ENCODE data around the gene PVALEF. TPM values are rescaled to one million over a fixed set of nuclear protein-coding genes. Genes with fewer than 3 reads are reported as not detected.

PVALEF gene
- total RNA-seq, 1 donor from 2014 or later: not detected

- Histone ChIP-seq H3K27me3 (no peaks in the 10 kb centered on the region), H3K27ac (no peak overlapping the region), H3K9me3 (no peaks in the 10 kb centered on the region), H3K36me3 (no peaks in the 10 kb centered on the region), H3K4me3 (peak overlapping the region; percentile 3 to 21), H3K4me1 (peaks cover 7% of the 10 kb centered on the region)
- intact Hi-C loops (cut with DNase I): no loop called here
- no peak for DNase-seq (ENCODE audit: extremely low spot score in 2 of 2)
- TF ChIP-seq CTCF (IDR thresholded peaks at IDR 0.05): no peak
Measured at GRCh38 chr17:81159611-81160265, 5.6 kb upstream of the PVALEF start.

GRCh38 chr17:81160306-81160705, 5.0 kb upstream of the PVALEF start:
- H3K36me3 ChIP-seq: no peaks in the 10 kb centered on the region
- peak overlapping the region; percentile 3 to 21 for H3K4me3 ChIP-seq
- no peaks in the 10 kb centered on the region for H3K27me3 ChIP-seq
- intact Hi-C loops (cut with DNase I): no loop called here
- H3K4me1 ChIP-seq: peaks cover 9% of the 10 kb centered on the region
- H3K27ac ChIP-seq: no peak overlapping the region
- DNase-seq (ENCODE audit: extremely low spot score in 2 of 2): no peak
- no peaks in the 10 kb centered on the region for H3K9me3 ChIP-seq
- TF ChIP-seq CTCF (IDR thresholded peaks at IDR 0.05) (no peak), POLR2A (IDR thresholded peaks at IDR 0.05) (no peak), POLR2AphosphoS5 (IDR thresholded peaks at IDR 0.05; ENCODE audit: insufficient read depth in 1 of 2, low read depth in 1 of 2) (no peak)

- Histone ChIP-seq H3K27me3 (no peaks in the 10 kb centered on the region), H3K9me3 (no peaks in the 10 kb centered on the region), H3K36me3 (no peaks in the 10 kb centered on the region), H3K4me3 (no peak overlapping the region), H3K27ac (no peak overlapping the region), H3K4me1 (peaks cover 13% of the 10 kb centered on the region)
- intact Hi-C loops (cut with DNase I): no loop called here
- no peak for DNase-seq (ENCODE audit: extremely low spot score in 2 of 2)
- no peak for TF ChIP-seq POLR2A (IDR thresholded peaks at IDR 0.05)
- no peak for TF ChIP-seq CTCF (IDR thresholded peaks at IDR 0.05)
- no peak for TF ChIP-seq POLR2AphosphoS5 (IDR thresholded peaks at IDR 0.05; ENCODE audit: insufficient read depth in 1 of 2, low read depth in 1 of 2)
Measured at GRCh38 chr17:81160747-81161453, 4.4 kb upstream of the PVALEF start.

- intact Hi-C loops (cut with DNase I): no loop called here
Measured at GRCh38 chr17:81161536-81161935, 3.8 kb upstream of the PVALEF start.

More at GRCh38 chr17:81161536-81161935, 3.8 kb upstream of the PVALEF start:
- H3K27me3 ChIP-seq: no peaks in the 10 kb centered on the region
- peaks cover 13% of the 10 kb centered on the region for H3K4me1 ChIP-seq
- H3K27ac ChIP-seq: no peak overlapping the region
- no peak for TF ChIP-seq POLR2A (IDR thresholded peaks at IDR 0.05)
- TF ChIP-seq CTCF (IDR thresholded peaks at IDR 0.05): no peak
- TF ChIP-seq POLR2AphosphoS5 (IDR thresholded peaks at IDR 0.05; ENCODE audit: insufficient read depth in 1 of 2, low read depth in 1 of 2): no peak
- H3K4me3 ChIP-seq: no peak overlapping the region
- DNase-seq (ENCODE audit: extremely low spot score in 2 of 2): no peak
- H3K36me3 ChIP-seq: no peaks in the 10 kb centered on the region
- H3K9me3 ChIP-seq: no peaks in the 10 kb centered on the region
